Transverse colon (tissue), 4 donors: ENCODE data around the gene TTBK1. TPM values are rescaled to one million over a fixed set of nuclear protein-coding genes. Genes with fewer than 3 reads are reported as not detected.

ENCODE experiments used
- DNase-seq: peaks from one replicate; pipeline ENCODE4 v3.0.0-alpha.2; 2019
- H3K27ac ChIP-seq, 4 donors: fragments of 200-600 bp; sonication (generic); 2 replicates each; pipeline ENCODE4 v1.5.1; 2016 to 2018; ENCODE audit warnings: inconsistent platforms in 4 of 4
- H3K27me3 ChIP-seq: fragments of 200-600 bp; sonication (generic); 2 replicates; pipeline ENCODE4 v1.5.1; 2017; ENCODE audit warnings: inconsistent platforms
- H3K36me3 ChIP-seq, 4 donors: fragments of 200-600 bp; sonication (generic); 2 replicates each; pipeline ENCODE4 v1.5.1; 2017 to 2019; ENCODE audit warnings: inconsistent platforms in 4 of 4
- H3K4me1 ChIP-seq, 4 donors: fragments of 200-600 bp; sonication (generic); 2 replicates each; pipeline ENCODE4 v1.5.1; 2017 to 2020; ENCODE audit warnings: inconsistent platforms in 4 of 4
- H3K4me3 ChIP-seq, 4 donors: fragments of 200-600 bp; sonication (generic); 1 replicate in 1 of 4; 2 replicates in 3 of 4; pipeline versions ENCODE4 v1.5.1 to v1.6.1; 2017 to 2019; ENCODE audit warnings: inconsistent platforms in 4 of 4
- H3K9me3 ChIP-seq, 2 donors: fragments of 200-600 bp; sonication (generic); 2 replicates each; pipeline ENCODE4 v1.5.1; 2017 to 2019; ENCODE audit warnings: inconsistent platforms in 2 of 2
- EP300 ChIP-seq: sonication (generic); formaldehyde crosslinking; IDR thresholded peaks from one replicate; pipeline ENCODE4 v1.6.1; 2017; ENCODE audit warnings: antibody characterized with exemption, low read depth
- POLR2A ChIP-seq: fragments of 450-650 bp; IDR thresholded peaks from one replicate; pipeline ENCODE4 v1.6.1; 2016; ENCODE audit warnings: antibody characterized with exemption, mild to moderate bottlenecking, moderate library complexity
- POLR2AphosphoS5 ChIP-seq, 3 donors: sonication (generic); formaldehyde crosslinking; IDR thresholded peaks; one replicate each; pipeline ENCODE4 v1.6.1; 2016; ENCODE audit warnings: antibody characterized with exemption in 3 of 3
- WGBS, 2 donors: methylation state at CpG; one replicate each; pipeline ENCODE4 v1.1.5; 2018; ENCODE audit warnings: low coverage in 1 of 2; 5-methylcytosine and 5-hydroxymethylcytosine counted together
- in situ Hi-C, 4 donors: fragments of 200-750 bp; cut with MboI; loops; one replicate each; pipeline versions ENCODE4 v1.15.0 to v1.15.1; 2017; ENCODE audit warnings: low sequenced_read_pairs in 3 of 4, low pct_ligation_motif_present in 1 of 4, low pct_unique_long_range_greater_than_20kb in 1 of 4
- intact Hi-C: fragments of 100-400 bp; cut with DNase I; formaldehyde crosslinking; loops from one replicate; pipeline ENCODE4 v1.15.1; 2023; ENCODE audit warnings: low total_unique reads
- total RNA-seq, 4 donors: library from RNA; depleted of rRNA; stranded (reverse); fragments of >200 nt; gene quantifications; one replicate each; pipeline ENCODE4 v1.1.0, GENCODE V29; 2016
- TF ChIP-seq, protein P1 (sequence below), 5 experiments: fragments of 200-600 bp in 3 of 5; fragments of 450-650 bp in 2 of 5; sonication (generic) in 3 of 5; IDR thresholded peaks; 1 replicate in 2 of 5; 2 replicates in 3 of 5; pipeline ENCODE4 v1.5.1; 2016 to 2017; ENCODE audit warnings: antibody characterized with exemption in 5 of 5, inconsistent platforms in 3 of 5, mild to moderate bottlenecking in 2 of 5, moderate library complexity in 1 of 5

TTBK1 gene
- total RNA-seq, 4 donors from 2014 or later: 0.20 to 1.1 (median 0.36) TPM

DNA sequence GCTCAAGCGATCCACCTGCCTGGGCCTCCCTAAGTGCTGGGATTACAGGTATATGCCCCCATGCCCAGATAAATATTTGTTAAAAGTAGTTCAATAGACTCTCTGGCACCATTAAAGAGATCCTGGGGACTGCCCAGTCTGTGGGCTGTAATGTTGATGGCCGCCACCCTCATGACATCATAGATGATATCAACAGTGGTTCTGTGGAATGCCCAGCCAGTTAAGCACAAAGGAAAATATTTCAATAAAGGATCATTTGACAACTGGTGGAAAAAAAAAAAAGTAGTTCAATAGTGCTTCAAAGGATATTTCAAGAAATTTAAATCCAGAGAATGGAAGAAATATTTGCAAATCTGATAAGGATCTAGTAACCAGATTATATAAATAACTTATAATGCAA, 66.9 kb downstream of the TTBK1 start:
- H3K27me3 ChIP-seq: peaks cover 12% of the 10 kb centered on the region
- no peak for TF ChIP-seq POLR2AphosphoS5 (IDR thresholded peaks at IDR 0.05)
- no peak for TF ChIP-seq EP300
- TF ChIP-seq POLR2A: no peak
- TF ChIP-seq, protein P1, sequence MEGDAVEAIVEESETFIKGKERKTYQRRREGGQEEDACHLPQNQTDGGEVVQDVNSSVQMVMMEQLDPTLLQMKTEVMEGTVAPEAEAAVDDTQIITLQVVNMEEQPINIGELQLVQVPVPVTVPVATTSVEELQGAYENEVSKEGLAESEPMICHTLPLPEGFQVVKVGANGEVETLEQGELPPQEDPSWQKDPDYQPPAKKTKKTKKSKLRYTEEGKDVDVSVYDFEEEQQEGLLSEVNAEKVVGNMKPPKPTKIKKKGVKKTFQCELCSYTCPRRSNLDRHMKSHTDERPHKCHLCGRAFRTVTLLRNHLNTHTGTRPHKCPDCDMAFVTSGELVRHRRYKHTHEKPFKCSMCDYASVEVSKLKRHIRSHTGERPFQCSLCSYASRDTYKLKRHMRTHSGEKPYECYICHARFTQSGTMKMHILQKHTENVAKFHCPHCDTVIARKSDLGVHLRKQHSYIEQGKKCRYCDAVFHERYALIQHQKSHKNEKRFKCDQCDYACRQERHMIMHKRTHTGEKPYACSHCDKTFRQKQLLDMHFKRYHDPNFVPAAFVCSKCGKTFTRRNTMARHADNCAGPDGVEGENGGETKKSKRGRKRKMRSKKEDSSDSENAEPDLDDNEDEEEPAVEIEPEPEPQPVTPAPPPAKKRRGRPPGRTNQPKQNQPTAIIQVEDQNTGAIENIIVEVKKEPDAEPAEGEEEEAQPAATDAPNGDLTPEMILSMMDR (IDR thresholded peaks at IDR 0.05): no peak
- H3K36me3 ChIP-seq: no peaks in the 10 kb centered on the region
- no peaks in the 10 kb centered on the region for H3K9me3 ChIP-seq
- no peak for DNase-seq
- H3K4me1 ChIP-seq: peaks cover 0 to 12% (median 0%) of the 10 kb centered on the region in 4 donors
- in situ Hi-C loops: no loop called here
- WGBS, 2 donors: 91% methylated on average over 2 of the region's 2 CpGs; no CpG with 5 or more reads in 1 of the 2 donors
- H3K4me3 ChIP-seq: no peak overlapping the region
- H3K27ac ChIP-seq: no peak overlapping the region
- intact Hi-C loops: no loop called here

DNA sequence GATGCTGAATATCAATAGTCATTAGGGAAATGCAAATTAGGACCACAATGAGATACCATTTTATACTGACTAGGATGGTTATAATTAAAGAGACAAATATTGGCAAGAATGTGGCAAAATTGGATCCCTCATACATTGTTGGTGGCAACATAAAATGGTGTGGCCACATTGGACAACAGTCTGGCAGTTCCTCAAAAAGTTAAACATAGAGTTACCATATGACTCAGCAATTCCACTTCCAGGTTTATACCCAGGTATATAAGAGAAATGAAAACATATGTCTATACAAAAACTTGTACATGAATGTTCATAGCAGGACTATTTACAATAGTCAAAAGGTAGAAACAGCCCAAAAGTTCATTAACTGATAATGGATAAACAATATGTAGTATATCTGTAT, 67.3 kb downstream of the TTBK1 start:
- Histone ChIP-seq H3K4me1 (peaks cover 0 to 12% (median 0%) of the 10 kb centered on the region in 4 donors), H3K4me3 (no peak overlapping the region), H3K27ac (no peak overlapping the region), H3K36me3 (no peaks in the 10 kb centered on the region), H3K27me3 (peaks cover 12% of the 10 kb centered on the region), H3K9me3 (no peaks in the 10 kb centered on the region)
- DNase-seq: no peak
- TF ChIP-seq, protein P1 (IDR thresholded peaks at IDR 0.05): no peak
- TF ChIP-seq EP300 (no peak), POLR2A (no peak)
- in situ Hi-C loops: no loop called here
- intact Hi-C loops: no loop called here

DNA sequence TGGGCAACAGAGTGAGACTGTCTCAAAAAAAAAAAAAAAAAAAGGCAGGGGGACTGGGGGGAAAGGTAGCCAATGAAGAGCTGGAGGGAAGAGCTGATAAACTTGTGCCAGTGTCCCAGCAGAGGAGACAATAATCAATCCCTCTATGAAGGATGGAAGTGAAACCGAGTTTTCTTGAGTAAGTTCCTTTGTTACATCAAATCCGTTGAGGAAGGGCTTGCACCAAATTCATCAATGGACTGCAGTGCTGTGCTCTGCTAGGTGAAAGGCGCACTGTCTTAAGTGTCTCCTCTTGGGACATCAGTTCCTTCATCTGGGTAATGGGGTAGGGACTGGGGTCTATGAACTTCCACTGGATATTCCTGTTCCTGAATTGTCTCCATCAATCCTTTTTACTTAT, 68.4 kb downstream of the TTBK1 start:
- H3K36me3 ChIP-seq: no peaks in the 10 kb centered on the region
- in situ Hi-C loops (no loop called here), intact Hi-C loops (no loop called here)
- no peak for DNase-seq
- no peak overlapping the region for H3K4me3 ChIP-seq
- peaks cover 12% of the 10 kb centered on the region for H3K27me3 ChIP-seq
- no peak for TF ChIP-seq EP300
- TF ChIP-seq, protein P1 (IDR thresholded peaks at IDR 0.05): no peak
- TF ChIP-seq POLR2A: no peak
- TF ChIP-seq POLR2AphosphoS5 (IDR thresholded peaks at IDR 0.05): no peak
- H3K9me3 ChIP-seq: no peaks in the 10 kb centered on the region
- peaks cover 0 to 19% (median 4%) of the 10 kb centered on the region in 4 donors for H3K4me1 ChIP-seq
- WGBS, 2 donors: 76 to 88% methylated on average over 2 to 3 of the region's 3 CpGs
- H3K27ac ChIP-seq: no peak overlapping the region

DNA sequence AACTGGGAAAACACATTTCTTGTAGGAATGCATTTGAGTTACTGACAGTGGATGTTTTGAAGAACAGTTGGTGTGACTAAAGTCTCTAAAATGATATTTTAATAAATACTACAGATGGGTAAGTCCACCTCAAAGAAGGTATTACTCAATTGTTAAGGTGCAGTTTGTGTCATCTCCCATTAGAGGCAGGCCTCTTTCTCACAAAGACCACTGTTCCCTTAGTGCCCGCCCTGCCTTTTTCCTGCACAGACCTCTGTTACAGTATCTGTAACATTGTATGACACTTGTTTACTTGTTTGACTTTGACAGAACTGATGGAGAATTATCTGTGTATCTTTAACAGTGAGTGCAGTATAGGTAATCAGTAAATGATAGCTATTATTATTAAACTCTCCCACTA, 70.5 kb downstream of the TTBK1 start:
- TF ChIP-seq POLR2A (no peak), POLR2AphosphoS5 (IDR thresholded peaks at IDR 0.05) (no peak), EP300 (no peak)
- TF ChIP-seq, protein P1 (IDR thresholded peaks at IDR 0.05): no peak
- no peak overlapping the region for H3K27ac ChIP-seq
- intact Hi-C loops (no loop called here), in situ Hi-C loops (no loop called here)
- H3K36me3 ChIP-seq: no peaks in the 10 kb centered on the region
- 88 to 96% methylated on average over 1 of the region's 1 CpG for WGBS, 2 donors
- H3K4me3 ChIP-seq: no peak overlapping the region
- H3K27me3 ChIP-seq: peaks cover 3% of the 10 kb centered on the region
- no peaks in the 10 kb centered on the region for H3K9me3 ChIP-seq
- DNase-seq: no peak
- peaks cover 0 to 15% (median 6%) of the 10 kb centered on the region in 4 donors for H3K4me1 ChIP-seq
